Measurements from ENCODE around the gene NFIA.

NFIA gene

GRCh38 chr1:61215676-61216289 lies 133.4 kb downstream of the NFIA start:
- no peak for DNase-seq (ENCODE audit: low spot score)
- no peak for TF ChIP-seq CTCF (IDR thresholded peaks at IDR 0.05; ENCODE audit: extremely low read depth, missing control alignments)

DNA sequence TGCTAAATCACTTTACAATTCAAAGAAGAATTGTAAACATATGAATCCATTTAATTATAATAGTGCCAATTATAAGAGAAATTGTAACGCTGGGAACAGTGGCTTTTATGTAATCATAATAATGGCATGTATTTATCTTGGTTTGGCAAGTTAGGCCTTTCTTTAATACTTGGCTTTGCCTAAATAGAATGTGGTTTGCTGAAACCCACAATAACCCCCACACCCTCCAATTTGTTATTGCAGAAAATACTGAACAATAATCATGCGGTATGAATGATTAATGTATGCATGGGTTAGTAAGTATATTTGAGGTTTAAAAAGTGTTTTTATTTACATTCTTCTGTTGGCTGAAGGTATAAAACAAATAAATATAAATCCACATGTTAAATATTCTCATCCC lies 138.2 kb downstream of the NFIA start:
- DNase-seq (ENCODE audit: low spot score): no peak
- TF ChIP-seq CTCF (IDR thresholded peaks at IDR 0.05; ENCODE audit: extremely low read depth, missing control alignments): no peak

- no peak for DNase-seq (ENCODE audit: low spot score)
- TF ChIP-seq CTCF (IDR thresholded peaks at IDR 0.05; ENCODE audit: extremely low read depth, missing control alignments): no peak
These were observed 139.3 kb downstream of the NFIA start for GRCh38 chr1:61221642-61222041.

- TF ChIP-seq CTCF (IDR thresholded peaks at IDR 0.05; ENCODE audit: extremely low read depth, missing control alignments): no peak
These were observed 139.9 kb downstream of the NFIA start for GRCh38 chr1:61222240-61222639.

GRCh38 chr1:61223140-61223539 lies 140.8 kb downstream of the NFIA start:
- no peak for TF ChIP-seq CTCF (IDR thresholded peaks at IDR 0.05; ENCODE audit: extremely low read depth, missing control alignments)
- no peak for DNase-seq (ENCODE audit: low spot score)

More at GRCh38 chr1:61222240-61222639, 139.9 kb downstream of the NFIA start:
- DNase-seq (ENCODE audit: low spot score): no peak

- DNase-seq (ENCODE audit: low spot score): no peak
- TF ChIP-seq CTCF (IDR thresholded peaks at IDR 0.05; ENCODE audit: extremely low read depth, missing control alignments): no peak
These were observed 142.2 kb downstream of the NFIA start for GRCh38 chr1:61224609-61225008.

- no peak for TF ChIP-seq CTCF (IDR thresholded peaks at IDR 0.05; ENCODE audit: extremely low read depth, missing control alignments)
- DNase-seq (ENCODE audit: low spot score): no peak
These were observed 143.1 kb downstream of the NFIA start for GRCh38 chr1:61225478-61225877.
